GM19351 (cell line): Measurements from ENCODE around the gene UBQLN1.

ENCODE experiments used
- ATAC-seq: cut with Tn5 transposase; IDR thresholded peaks from one replicate; pipeline ENCODE4 v1.9.1; 2021; ENCODE audit warnings: mild to moderate bottlenecking, moderate library complexity; ENCODE audit not compliant: unreplicated experiment

The UBQLN1 gene

DNA sequence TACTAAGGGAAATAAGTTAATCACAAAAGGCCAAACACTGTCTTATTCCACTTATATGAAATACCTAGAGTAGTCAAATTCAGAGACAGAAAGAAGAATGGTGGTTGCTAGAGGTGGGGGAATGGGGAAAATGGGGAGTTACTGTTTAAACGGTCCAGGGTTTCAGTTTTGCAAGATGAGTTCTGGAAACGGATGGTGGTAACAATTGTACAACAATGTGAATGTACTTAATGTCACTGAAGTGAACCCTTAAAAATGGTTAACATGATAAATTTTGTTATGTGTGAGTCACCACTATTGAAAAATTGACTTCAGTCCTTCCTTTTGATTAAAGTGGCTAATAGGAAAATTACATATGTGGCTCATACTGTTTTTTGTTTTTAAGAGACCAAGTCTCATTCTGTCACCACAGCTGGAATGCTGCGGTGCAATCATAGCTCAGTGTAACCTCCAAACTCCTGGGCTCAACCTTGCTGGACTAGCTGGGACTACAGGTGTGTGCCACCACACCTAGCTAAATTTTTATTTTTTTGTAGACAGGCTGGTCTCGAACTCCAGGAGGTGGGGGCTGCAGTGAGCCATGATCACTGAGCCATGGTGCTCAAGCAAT is 8.7 kb downstream of the UBQLN1 start:
- ATAC-seq = peak; percentile 41

DNA sequence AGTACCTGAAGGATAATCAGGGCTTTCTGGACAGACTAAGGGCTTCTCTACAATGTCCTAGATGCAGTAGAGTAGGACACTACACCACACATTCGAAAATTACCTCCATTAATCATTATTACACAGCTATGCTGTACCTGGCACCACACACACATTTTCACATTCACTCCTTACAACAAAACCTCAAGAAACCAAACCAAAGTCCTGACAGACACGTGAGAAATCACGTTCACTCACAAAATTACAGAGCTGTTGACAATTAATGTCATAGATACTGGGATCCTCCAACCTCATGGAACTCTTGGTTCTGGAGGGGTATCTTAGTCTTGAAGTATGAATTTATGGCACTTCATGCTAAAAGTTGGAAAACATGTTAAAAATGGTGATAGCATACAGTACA is 16.3 kb downstream of the UBQLN1 start:
- no peak for ATAC-seq

DNA sequence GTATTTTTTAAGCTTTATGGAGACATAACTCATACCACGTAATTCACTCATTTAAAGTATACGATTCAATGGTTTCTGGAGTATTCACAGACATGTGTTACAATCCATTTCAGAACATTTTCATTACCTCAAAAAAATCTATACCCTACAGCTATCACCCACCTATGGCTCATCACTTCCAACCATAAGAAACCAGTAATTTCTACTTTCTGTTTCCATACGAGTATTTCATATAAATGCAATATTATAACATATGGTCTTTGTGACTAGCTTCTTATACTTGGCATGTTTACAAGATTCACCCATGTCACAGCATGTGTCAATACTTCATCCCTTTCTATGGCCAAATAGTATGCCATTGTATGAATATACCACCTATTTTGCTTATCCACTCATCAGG is 18.8 kb downstream of the UBQLN1 start:
- no peak for ATAC-seq

DNA sequence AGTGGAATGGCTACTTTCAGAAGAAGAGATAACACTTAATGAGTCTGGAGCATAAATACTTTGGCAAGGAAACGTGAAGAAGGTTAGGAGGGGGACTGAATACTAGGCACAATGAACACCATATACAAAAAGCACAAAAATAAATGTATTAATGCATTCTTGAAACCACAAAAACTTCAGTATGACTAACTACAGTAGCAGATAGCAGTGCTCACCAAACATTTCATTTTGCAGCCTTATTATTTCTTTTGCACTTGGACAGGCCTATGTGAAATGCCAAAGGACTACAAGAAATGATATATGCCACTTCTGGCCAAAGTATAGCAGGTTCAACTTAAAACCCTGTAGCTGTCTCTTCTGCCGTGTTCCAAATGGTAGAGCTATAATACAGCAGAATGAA is 26.3 kb downstream of the UBQLN1 start:
- ATAC-seq = peak; percentile 47

DNA sequence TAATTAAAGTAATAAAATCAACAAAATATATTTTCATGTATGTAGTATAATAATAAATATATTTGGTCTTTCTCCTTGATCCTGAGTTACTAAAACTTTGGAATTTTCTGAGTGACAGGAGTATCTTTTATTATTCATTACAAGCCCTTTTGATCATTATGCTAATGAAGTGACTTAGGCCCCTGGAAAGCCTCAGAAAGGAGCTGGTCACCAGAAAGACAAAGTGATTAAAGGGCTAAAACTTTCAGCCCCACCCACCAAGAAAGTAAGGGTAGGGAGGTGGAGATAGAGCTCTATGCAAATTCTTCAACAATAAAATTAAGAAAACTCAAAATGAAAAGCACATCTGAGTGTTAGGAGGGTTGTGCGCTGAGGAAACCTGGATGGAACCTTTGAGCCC is 27.5 kb downstream of the UBQLN1 start:
- no peak for ATAC-seq

DNA sequence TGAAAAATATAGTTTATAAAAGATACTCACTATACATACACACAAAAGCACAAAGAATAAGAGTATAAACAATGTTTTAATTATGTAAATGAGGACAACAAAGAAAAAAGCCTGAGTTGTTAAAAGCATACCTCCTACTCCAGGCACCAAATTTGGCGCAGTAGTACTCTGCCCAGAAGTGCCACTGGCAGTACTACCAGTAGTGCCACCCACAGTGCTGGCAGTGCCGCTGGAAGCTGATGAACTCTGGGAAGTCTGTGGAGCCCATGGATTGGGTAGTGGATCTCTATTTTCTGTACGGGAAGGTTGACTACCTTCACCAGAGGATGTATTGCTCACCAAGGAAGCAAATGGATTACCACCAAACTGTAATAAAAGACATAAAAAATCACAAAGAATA is 30.2 kb downstream of the UBQLN1 start:
- ATAC-seq = no peak

DNA sequence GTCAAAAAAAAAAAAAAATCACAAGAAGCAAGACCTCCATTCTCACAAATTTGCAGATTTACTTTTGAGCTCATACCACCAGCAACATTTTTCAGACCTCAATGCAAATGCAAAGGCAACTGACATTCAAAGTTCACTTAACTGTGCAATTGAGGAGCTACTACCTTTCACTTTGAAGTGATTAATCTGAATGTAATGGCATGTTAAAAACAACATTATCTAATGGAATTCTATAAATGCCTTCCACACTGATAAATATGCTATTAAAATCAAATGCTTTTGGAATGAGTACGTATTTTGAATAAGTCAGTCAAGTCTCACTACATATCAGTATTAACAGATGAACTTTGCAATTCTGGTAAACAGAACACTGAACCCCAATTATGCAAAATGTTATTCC is 32.3 kb downstream of the UBQLN1 start:
- no peak for ATAC-seq

DNA sequence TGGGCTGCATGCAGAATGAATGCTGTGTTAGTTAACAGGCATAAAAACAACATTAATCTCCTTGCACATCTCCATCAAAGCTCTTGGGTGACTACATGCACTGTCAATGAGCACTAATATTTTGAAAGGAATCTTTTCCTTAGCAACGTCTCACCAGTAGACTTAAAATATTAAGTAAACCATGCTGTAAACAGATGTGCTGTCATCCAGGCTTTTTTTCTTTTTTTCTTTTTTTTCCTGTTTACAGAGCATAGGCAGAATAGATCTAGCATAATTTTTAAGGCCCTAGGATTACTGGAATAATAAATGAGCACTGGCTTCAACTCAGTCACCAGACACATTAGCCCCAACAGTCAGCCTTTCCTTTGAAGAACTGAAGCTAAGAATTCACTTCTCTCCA is 36.3 kb downstream of the UBQLN1 start:
- ATAC-seq = no peak

DNA sequence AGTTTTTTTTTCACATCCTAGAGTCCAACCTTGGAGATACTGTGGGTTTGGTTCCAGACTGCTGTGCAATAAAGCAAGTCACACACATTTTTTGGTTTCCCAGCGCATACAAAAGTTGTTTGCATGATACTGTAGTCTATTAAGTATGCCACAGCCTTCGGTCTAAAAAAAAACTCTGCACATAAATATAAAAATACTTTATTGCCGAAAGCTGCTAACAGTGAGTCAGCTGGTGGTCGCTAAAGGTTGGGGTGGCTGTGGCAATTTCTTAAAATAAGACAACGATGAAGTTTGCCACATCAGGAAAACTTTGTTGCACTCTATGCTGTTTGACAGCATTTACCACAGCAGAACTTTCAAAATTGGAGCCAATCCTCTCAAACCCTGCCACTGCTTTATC is 37.4 kb downstream of the UBQLN1 start:
- ATAC-seq = no peak

DNA sequence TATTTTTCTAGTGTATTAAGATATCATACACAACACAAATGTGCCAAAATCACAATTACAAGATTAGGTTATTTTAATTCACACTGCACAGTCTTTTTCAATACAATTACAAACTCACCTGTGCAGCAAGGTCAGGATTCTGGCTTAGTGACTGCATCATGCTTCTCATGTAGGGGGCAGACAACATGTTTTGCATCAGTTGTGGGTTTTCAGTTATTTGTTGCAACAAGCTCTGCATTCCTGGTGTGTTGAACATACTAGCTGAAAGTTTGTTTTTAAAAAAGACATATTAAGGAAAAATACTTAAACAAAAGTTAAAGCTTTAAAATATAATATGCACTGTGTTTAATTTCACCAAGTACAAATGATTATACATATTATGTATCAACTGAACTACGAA is 38.7 kb downstream of the UBQLN1 start:
- no peak for ATAC-seq

DNA sequence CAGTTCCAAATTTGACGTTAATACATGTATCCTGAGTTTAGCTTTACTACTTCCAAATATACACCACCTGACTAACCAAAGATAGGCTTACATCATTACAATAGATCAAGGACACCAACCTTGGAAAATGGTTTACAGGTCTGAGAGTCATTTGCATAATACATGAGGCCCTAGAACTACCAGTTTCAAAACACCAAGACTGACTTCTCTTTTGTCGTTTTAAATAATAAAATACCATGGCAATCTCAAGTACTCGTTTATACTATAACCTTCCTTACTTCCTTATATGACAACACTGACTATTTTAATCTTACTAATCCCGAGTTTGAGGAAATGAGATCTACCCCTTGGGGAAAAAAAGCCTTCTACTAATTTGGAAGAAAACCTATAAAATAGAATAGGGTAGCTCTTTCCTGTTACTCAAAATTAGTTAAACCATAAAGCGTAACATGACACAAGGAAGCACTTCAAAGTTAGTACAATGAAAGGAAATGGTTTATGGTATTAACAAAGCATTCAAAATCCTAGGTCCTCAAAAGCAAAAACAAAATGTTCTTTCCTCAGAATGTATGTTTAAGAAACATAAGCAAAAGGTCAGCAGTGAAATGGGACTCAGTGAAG is 42.1 kb downstream of the UBQLN1 start:
- ATAC-seq = peak; percentile 89

DNA sequence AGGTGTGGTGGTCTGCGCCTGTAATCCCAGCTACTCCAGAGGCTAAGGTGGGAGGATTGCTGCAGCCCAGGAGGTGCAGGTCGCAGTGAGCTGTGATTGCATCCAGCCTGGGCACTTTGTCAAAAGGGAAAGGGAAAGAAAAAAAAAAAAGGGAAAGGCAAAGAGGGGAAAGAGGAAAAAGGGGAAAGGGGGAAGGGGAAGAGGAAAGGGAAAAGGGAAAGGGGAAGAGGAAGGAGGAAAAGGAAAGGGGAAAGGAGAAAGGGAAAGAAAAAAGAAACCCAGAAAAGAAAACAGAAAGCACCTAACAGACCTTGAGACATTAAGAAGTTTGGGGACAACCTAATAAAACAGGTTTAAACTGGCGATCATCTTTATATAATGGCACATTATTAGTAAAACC is 44.8 kb downstream of the UBQLN1 start:
- no peak for ATAC-seq

DNA sequence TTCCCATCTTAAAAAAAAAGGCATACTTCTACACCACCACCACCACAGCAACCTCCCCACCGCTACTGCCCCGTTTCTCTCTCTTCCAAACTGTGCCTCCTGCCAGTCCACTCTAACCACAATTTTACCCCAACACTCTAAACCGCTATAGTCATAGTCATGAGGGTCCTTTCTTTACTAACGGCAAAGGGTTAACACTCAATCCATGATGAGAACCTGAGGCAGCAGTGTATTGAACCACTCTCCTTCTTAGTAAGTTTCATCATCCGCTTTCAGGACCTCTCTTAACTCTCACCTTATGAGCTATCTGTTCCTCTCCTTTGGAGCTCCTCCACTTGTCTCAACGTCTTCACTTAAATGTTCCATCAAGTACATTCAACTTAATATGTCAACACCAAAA is 50.8 kb downstream of the UBQLN1 start:
- no peak for ATAC-seq

DNA sequence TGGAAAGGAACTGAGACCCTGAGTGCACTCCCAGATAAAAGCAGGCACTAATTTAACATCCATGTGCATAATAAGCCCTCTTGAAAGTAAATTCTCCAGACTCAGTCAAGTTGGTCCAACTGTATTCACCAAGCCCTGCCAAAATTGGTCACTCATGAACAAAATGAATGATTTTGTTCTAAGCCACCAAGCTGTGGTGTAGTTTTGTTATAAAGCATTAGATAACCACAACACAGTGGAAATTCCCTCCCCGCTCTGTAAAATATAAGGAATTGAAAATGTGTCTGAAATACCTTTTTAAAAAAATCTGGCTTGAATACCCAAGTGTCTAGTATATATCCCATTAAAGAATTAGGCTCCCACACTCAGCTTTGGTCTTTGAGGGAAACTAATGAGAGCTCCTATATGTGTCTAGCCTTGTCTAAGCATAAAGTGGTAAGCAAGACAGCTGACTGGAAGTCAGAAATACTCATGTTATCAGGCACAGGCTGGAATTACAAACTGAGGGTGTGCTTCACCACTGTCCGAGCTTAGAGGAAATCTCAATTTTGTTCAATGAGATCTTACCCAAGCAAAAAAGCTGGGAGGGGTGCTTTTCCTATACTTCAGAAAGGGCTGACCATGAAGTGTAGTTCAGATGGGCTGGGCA is 51.6 kb downstream of the UBQLN1 start:
- peak; percentile 62 for ATAC-seq

DNA sequence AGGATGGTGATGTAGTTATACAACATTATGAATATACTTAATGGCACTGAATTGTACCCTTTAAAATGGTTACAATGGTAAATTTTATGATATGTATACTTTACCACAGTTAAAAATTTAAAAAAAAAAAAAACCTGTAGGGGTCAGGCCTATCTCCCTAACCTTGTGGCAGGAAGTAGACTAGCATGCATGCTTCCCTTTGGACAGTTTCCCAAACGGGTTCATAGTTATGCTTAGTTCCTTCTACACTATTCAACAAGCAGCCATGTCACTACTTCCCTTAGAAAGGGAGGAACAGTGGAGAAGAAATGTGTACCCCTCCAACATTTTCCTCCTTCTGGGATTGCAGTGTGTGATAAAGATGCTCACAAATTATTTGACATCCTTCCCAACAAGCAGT is 52.3 kb downstream of the UBQLN1 start:
- ATAC-seq = no peak

DNA sequence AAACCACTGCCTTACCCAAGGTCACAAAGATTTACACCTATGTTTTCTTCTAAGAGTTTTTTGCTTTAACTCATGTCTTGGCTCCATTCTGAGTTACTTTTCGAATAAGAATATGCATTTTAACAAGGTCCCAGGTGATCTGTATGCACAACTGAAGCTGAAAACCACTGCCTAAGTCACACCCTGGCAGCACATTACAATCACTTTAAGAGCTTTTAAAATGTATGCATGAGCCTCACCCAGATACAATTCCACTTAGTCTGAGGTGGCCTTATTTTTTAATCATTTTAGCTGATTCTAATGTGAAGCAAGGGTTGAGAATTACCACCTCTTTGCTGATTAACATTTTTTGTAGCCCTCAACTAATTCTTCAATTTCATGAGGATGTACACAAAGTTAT is 55.3 kb downstream of the UBQLN1 start:
- no peak for ATAC-seq

DNA sequence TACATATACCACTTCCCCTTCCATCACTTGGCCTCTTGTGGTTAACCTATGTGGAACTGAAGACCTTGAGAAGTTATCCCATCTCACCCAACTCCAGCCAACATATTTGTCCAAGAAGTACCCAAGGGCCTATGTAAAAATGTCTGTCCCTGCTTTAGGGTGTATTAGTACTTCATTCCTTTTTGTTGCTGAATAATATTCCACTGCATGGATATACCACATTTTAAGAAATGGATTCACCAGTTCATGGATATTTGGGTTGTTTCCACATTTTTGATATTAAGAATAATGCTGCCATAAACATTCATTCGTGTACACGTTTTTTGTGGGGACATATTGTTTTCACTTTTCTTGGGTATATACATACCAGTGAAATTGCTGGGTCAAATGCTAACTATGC is 56.2 kb downstream of the UBQLN1 start:
- ATAC-seq = no peak

DNA sequence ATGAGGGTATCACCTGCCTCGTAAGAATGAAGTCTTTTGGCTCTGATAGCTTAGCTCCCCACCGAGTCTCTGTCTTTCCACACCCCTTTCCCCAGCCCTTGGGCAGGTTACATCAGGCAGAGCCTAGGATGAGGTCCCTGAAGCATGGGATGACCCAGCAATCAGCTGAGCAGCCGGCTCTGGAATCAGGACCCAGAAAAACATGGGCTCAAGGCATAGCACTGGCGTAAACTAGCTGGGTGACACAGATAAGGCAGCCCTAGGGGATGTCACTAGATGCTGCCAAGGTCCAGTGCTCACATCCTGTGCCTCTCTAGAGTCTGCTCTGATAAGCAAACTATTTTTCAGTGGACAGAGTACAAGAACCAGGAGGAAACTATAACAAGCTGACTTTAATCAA is 58.2 kb downstream of the UBQLN1 start:
- no peak for ATAC-seq

DNA sequence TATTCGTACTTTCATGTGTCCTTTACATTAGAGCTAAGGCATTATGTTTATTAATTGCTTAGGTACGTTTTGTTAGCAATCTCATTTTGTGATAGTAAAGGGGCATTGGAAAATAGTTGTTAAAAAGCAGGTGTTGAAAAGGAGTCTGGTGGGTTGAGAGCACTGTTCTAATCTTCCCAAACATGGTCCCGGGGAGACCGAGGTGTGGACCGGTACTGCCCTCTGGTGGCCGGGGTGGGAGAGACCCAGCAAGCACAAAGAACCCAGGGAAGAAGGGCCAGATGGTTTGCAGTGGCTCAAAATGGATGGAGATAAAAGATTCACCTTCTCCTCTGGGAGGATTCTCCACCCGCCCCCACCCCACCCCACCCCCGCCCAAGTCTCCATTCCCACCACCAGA is 58.7 kb downstream of the UBQLN1 start:
- peak; percentile 81 for ATAC-seq

DNA sequence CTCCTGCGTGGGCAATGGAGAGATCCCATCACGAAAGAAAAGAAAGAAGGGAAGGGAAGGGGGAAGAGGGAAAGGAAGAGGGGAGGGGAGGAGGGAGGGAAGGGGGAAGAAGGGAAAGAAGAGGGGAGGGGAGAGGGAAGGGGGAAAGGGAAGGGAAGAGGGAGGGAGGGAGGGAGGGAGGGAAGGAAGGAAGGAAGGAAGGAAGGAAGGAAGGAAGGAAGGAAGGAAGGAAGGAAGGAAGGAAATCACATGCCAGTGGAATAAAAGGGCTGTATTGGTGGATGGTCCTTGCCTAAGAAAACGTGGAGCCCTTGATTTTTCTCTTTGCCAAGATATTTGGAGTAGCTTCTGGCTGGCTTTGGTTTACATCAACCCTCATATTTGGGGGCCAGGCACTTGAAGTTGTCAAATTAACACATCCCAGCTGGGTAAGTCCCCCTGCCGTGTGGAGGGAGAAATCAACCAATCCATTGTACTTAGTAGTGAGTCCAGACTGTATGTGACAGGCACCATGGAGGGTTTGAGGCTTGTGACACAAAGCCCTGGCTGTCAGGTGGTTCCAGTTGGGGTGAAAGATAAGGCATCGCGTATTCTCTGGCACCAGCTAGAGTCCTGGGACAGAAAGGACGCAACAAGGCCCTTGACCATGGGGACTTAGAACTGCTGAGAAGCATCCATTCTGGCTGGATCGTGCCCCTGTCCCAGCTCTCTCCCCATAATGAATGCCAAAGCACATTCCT is 61.1 kb downstream of the UBQLN1 start:
- no peak for ATAC-seq

DNA sequence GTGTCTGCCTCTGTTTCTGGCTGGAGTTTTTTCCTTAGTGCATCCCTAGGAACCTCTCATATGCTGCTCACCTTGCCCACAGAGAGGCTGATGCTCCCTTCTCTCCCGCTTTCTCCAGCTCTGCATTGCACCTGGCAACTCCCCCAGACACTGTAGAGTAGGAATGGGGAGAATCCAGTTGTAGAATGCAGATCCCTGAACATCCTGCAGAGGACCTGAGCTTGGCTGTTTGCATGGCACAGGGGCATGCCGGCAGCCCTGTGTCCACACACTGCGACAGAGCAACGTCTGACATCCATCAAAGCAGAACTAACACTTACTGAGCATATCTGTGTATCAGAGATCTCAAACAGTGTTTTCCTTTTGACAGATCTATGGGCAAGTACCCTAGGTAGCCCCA is 65.0 kb downstream of the UBQLN1 start:
- no peak for ATAC-seq

DNA sequence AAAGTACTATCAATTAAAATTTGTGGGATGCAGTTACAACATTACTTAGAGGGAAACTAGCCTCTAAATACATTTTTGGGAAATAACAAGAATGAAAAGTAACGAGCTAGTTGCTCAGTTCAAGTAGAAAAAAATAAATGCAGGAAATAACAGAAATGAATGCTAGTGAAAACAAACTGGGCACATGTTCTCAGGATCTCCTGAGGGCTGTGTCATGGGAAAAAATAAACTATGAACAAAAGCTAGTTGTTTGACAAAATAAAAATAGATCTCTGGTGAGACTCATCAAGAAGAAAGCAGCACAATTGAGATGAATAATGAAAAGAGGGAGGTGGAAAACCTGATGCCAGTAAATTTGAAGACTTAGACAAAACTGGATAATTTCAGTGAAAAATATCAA is 68.5 kb downstream of the UBQLN1 start:
- no peak for ATAC-seq
